SK-N-SH treated with all-trans-retinoic acid at 6 μM for 48 hours (cell line): ENCODE results near the gene NOD2.

Experiments used
- RARB ChIP-seq: fragments of 250-450 bp; sonication (Bioruptor Pico); IDR thresholded peaks from 2 replicates; pipeline ENCODE4 v1.8.0; 2021; ENCODE audit warnings: mild to moderate bottlenecking, moderate library complexity
- SNAI2 ChIP-seq: fragments of 250-450 bp; sonication (Bioruptor Pico); IDR thresholded peaks from 2 replicates; pipeline ENCODE4 v1.5.0; 2020; ENCODE audit warnings: mild to moderate bottlenecking, moderate library complexity
- ZFP3 ChIP-seq: fragments of 250-450 bp; sonication (Bioruptor Pico); IDR thresholded peaks from 2 replicates; pipeline ENCODE4 v1.5.0; 2020; ENCODE audit warnings: mild to moderate bottlenecking, moderate library complexity
- ZFP30 ChIP-seq: fragments of 450-650 bp; formaldehyde crosslinking; IDR thresholded peaks from 2 replicates; pipeline ENCODE4 v1.5.0; 2022; ENCODE audit warnings: mild to moderate bottlenecking, moderate library complexity
- TF ChIP-seq, protein P1 (sequence below): fragments of 250-450 bp; sonication (Bioruptor Pico); IDR thresholded peaks from 2 replicates; pipeline ENCODE4 v1.8.0; 2020; ENCODE audit warnings: mild to moderate bottlenecking, moderate library complexity, borderline replicate concordance

DNA sequence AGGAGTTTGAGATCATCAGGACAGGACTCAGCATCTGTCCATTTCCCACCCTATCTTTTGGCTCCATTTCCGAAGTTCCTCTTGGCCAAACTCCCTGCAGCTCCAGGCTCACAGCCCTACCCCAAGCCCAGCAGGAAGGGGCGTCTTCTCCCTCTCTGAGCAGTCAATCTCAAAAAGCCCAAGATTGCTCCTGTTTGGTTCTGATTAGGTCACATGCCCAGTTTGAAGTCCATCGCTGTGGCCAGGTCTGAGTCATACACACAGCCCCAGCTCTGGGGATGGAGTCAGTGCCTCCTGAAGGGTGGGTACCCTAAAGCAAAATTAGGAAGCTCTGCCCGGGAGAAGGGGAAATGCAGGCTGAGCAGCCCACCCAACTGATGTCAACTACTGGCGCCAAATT, 36.2 kb upstream of the NOD2 start:
- TF ChIP-seq ZFP30 (CRISPR knock-in tag) (no peak), RARB (CRISPR knock-in tag) (no peak), SNAI2 (no peak), ZFP3 (CRISPR knock-in tag) (no peak)
- TF ChIP-seq, protein P1, sequence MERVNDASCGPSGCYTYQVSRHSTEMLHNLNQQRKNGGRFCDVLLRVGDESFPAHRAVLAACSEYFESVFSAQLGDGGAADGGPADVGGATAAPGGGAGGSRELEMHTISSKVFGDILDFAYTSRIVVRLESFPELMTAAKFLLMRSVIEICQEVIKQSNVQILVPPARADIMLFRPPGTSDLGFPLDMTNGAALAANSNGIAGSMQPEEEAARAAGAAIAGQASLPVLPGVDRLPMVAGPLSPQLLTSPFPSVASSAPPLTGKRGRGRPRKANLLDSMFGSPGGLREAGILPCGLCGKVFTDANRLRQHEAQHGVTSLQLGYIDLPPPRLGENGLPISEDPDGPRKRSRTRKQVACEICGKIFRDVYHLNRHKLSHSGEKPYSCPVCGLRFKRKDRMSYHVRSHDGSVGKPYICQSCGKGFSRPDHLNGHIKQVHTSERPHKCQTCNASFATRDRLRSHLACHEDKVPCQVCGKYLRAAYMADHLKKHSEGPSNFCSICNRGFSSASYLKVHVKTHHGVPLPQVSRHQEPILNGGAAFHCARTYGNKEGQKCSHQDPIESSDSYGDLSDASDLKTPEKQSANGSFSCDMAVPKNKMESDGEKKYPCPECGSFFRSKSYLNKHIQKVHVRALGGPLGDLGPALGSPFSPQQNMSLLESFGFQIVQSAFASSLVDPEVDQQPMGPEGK (CRISPR knock-in tag), result no peak
